B cell (primary cell): ENCODE results near the gene SLCO6A1. TPM values are rescaled to one million over a fixed set of nuclear protein-coding genes. Genes with fewer than 3 reads are reported as not detected.
"Not testable (repeated sequence)": the region's sequence is repeated elsewhere in the genome, so short reads cannot be mapped to it uniquely, and the experiment has no call there.

Source experiments
- ATAC-seq: fragments of 200-7000 bp; cut with Tn5 transposase; one replicate; pipeline ENCODE4 v1.10.0; 2021; ENCODE audit warnings: low read depth, mild to moderate bottlenecking, moderate number of reproducible peaks, moderate library complexity
- CTCF ChIA-PET: fragments of 350-600 bp; sonication (Branson Sonifier 250); formaldehyde crosslinking; loops from one replicate; lab custom pipeline; 2021; ENCODE audit warnings: antibody characterized with exemption, inconsistent platforms; lab: Charles Lee
- POLR2A ChIA-PET: fragments of 350-600 bp; sonication (Branson Sonifier 250); formaldehyde crosslinking; loops from one replicate; lab custom pipeline; 2021; ENCODE audit warnings: antibody characterized with exemption; lab: Charles Lee
- DNase-seq: peaks from one replicate; pipeline ENCODE4 v3.0.0; 2013
- H2AFZ ChIP-seq: 2 replicates; pipeline ENCODE4 v1.6.1; 2012; ENCODE audit warnings: mild to moderate bottlenecking, low read depth, low read length; ENCODE audit not compliant: insufficient read depth, poor library complexity, severe bottlenecking
- H3K27ac ChIP-seq, 2 donors: 1 replicate in 1 of 2; 2 replicates in 1 of 2; pipeline ENCODE4 v1.5.1; 2012 to 2013; ENCODE audit warnings: low read length in 2 of 2, mild to moderate bottlenecking in 2 of 2, moderate library complexity in 1 of 2
- H3K27me3 ChIP-seq, 4 experiments: fragments of 200-600 bp in 1 of 4; sonication (generic) in 1 of 4; replicated peaks in 1 of 4; 1 replicate in 2 of 4; 2 replicates in 2 of 4; pipeline versions ENCODE4 v1.6.1 to v1.7.0; 2013 to 2016; ENCODE audit warnings: low read length in 3 of 4, mild to moderate bottlenecking in 2 of 4, mixed read lengths in 1 of 4, moderate library complexity in 1 of 4; ENCODE audit not compliant: insufficient read depth in 4 of 4, control insufficient read depth in 3 of 4; ENCODE audit errors: control extremely low read depth in 1 of 4
- H3K36me3 ChIP-seq, 2 experiments: replicated peaks in 1 of 2; 1 replicate in 1 of 2; 2 replicates in 1 of 2; pipeline versions ENCODE4 v1.6.1 to v1.7.1; 2013; ENCODE audit warnings: low read length in 1 of 2; ENCODE audit not compliant: insufficient read depth in 2 of 2, control insufficient read depth in 1 of 2; ENCODE audit errors: control extremely low read depth in 1 of 2, extremely low read depth in 1 of 2
- H3K4me1 ChIP-seq, 2 donors: fragments of 200-600 bp in 1 of 2; sonication (generic) in 1 of 2; 1 replicate in 1 of 2; 2 replicates in 1 of 2; pipeline versions ENCODE4 v1.5.1 to v1.6.1; 2013 to 2017; ENCODE audit warnings: low read length in 2 of 2; ENCODE audit not compliant: control insufficient read depth in 2 of 2, insufficient read depth in 2 of 2
- H3K4me2 ChIP-seq: replicated peaks from 2 replicates; pipeline ENCODE3; 2012; ENCODE audit warnings: mild to moderate bottlenecking, low read depth, low read length; ENCODE audit not compliant: poor library complexity, severe bottlenecking
- H3K4me3 ChIP-seq, 5 experiments: fragments of 200-600 bp in 1 of 5; sonication (generic) in 1 of 5; 1 replicate in 3 of 5; 2 replicates in 2 of 5; pipeline versions ENCODE4 v1.5.1 to v1.7.0; 2011 to 2016; ENCODE audit warnings: low read length in 4 of 5, mild to moderate bottlenecking in 4 of 5, low read depth in 2 of 5, control low read depth in 1 of 5, moderate library complexity in 1 of 5; ENCODE audit not compliant: insufficient read depth in 1 of 5; ENCODE audit errors: control extremely low read depth in 1 of 5, extremely low read depth in 1 of 5
- H3K79me2 ChIP-seq: fragments of 200-600 bp; sonication (generic); one replicate; pipeline ENCODE4 v1.6.0; 2016; ENCODE audit warnings: low read length; ENCODE audit not compliant: control insufficient read depth, insufficient read depth
- H3K9ac ChIP-seq: fragments of 200-600 bp; sonication (generic); 2 replicates; pipeline ENCODE4 v1.6.1; 2017; ENCODE audit warnings: mild to moderate bottlenecking, low read length, moderate library complexity
- H3K9me3 ChIP-seq, 3 donors: one replicate each; pipeline versions ENCODE4 v1.6.1 to v1.7.1; 2013; ENCODE audit warnings: low read length in 2 of 3; ENCODE audit not compliant: control insufficient read depth in 2 of 3, insufficient read depth in 1 of 3; ENCODE audit errors: control extremely low read depth in 1 of 3
- H4K20me1 ChIP-seq: 2 replicates; pipeline ENCODE4 v1.6.0; 2012; ENCODE audit warnings: mild to moderate bottlenecking, low read length; ENCODE audit not compliant: insufficient read depth, control insufficient read depth, poor library complexity, severe bottlenecking
- H3K27ac Mint-ChIP-seq: one replicate; pipeline ENCODE4 v1.8.0; 2021; ENCODE audit warnings: mixed read lengths
- H3K27me3 Mint-ChIP-seq: one replicate; pipeline ENCODE4 v1.8.0; 2021; ENCODE audit warnings: mixed read lengths
- H3K4me1 Mint-ChIP-seq: one replicate; pipeline ENCODE4 v1.8.0; 2021; ENCODE audit warnings: mixed read lengths
- H3K4me3 Mint-ChIP-seq: one replicate; pipeline ENCODE4 v1.8.0; 2021; ENCODE audit warnings: mixed read lengths
- H3K9me3 Mint-ChIP-seq: one replicate; pipeline ENCODE4 v1.8.0; 2022; ENCODE audit warnings: mixed read lengths; ENCODE audit not compliant: insufficient read depth
- CTCF ChIP-seq: fragments of 200-600 bp; IDR thresholded peaks from one replicate; pipeline ENCODE4 v1.8.0; 2022; ENCODE audit warnings: antibody characterized with exemption, mild to moderate bottlenecking
- EZH2 ChIP-seq: IDR thresholded peaks from 2 replicates; pipeline ENCODE4 v1.6.1; 2012; ENCODE audit warnings: borderline replicate concordance, low read depth, mild to moderate bottlenecking, moderate library complexity, low read length; ENCODE audit not compliant: insufficient read depth, poor library complexity, severe bottlenecking
- WGBS: methylation state at CpG from one replicate; pipeline ENCODE4 v1.1.5; 2013; ENCODE audit warnings: missing lambda C conversion rate; ENCODE audit not compliant: insufficient coverage; 5-methylcytosine and 5-hydroxymethylcytosine counted together
- intact Hi-C: fragments of 100-400 bp; cut with micrococcal nuclease; formaldehyde crosslinking; loops from one replicate; pipeline ENCODE4 v1.10.0; 2022
- polyA plus RNA-seq: library from polyadenylated mRNA; depleted of rRNA; stranded (reverse); fragments of >200 nt; gene quantifications from 2 replicates; pipeline ENCODE4 v1.2.3, GENCODE V29; 2012
- total RNA-seq, 2 donors: library from RNA; stranded (reverse); fragments of 120-200 nt in 1 of 2; gene quantifications; 1 replicate in 1 of 2; 2 replicates in 1 of 2; pipeline versions ENCODE4 v1.2.3 to v1.2.4, GENCODE V29; 2013 to 2022

The SLCO6A1 gene
- total and polyA plus RNA-seq, 2 donors (not counting 1 experiment from before 2014, with no cell fraction given): not detected

DNA sequence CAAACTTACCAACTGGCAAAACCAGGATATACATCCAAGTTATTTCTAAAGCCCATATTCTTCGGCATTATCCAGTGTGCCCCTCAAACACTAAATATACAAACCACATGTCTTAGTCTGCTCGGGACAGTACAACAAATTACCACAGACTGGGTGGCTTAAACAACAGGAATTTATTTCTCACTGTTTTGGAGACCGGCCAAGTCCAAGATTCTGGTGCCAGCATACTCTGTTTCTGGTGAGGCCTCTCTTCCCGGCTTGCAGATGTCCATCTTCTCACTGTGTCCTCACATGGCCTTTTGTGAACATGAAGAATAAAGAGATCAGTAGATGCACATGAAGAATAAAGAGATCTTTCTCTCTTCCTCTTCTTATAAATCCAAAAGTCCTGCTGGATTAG, 12.9 kb upstream of the SLCO6A1 start:
- no peaks in the 10 kb centered on the region for H3K4me1 Mint-ChIP-seq
- Histone ChIP-seq H3K36me3 (no peaks in the 10 kb centered on the region), H3K79me2 (no peaks in the 10 kb centered on the region), H3K27me3 (no peaks in the 10 kb centered on the region), H3K9ac (no peak overlapping the region), H3K4me2 (no peak overlapping the region), H3K4me1 (no peaks in the 10 kb centered on the region), H3K4me3 (no peak overlapping the region), H3K27ac (no peak overlapping the region), H2AFZ (no peak overlapping the region), H4K20me1 (no peaks in the 10 kb centered on the region), H3K9me3 (no peaks in the 10 kb centered on the region)
- WGBS: 45% methylated on average over 2 of the region's 4 CpGs
- POLR2A ChIA-PET: no interaction called here
- no peak for ATAC-seq
- CTCF ChIA-PET: no interaction called here
- no peak for TF ChIP-seq EZH2
- no peak for TF ChIP-seq CTCF
- H3K4me3 Mint-ChIP-seq: no peak overlapping the region
- DNase-seq: no peak
- intact Hi-C loops: no loop called here
- peaks cover 14% of the 10 kb centered on the region for H3K27me3 Mint-ChIP-seq
- no peak overlapping the region for H3K27ac Mint-ChIP-seq
- no peaks in the 10 kb centered on the region for H3K9me3 Mint-ChIP-seq

DNA sequence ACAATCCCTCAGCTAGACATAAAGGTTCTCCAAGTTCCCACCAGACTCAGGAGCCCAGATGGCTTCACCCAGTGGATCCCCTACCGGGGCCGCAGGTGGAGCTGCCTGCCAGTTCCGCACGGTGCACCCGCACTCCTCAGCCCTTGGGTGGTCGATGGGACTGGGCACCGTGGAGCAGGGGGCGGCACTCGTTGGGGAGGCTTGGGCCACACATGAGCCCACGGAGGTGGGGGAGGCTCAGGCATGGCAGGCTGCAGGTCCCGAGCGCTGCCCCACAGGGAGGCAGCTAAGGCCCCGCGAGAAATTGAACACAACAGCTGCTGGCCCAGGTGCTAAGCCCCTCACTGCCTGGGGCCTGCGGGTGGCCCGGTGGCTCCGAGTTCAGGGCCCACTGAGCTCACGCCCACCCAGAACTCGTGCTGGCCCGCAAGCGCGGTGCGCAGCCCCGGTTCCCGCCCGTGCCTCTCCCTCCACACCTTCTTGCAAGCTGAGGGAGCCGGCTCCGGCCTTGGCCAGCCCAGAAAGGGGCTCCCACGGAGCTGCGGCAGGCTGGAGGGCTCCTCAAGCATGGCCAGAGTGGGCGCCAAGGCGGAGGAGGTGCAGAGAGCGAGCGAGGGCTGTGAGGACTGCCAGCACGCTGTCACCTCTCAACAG, 7.4 kb downstream of the SLCO6A1 start:
- H3K4me3 Mint-ChIP-seq, H3K9ac ChIP-seq, H3K4me2 ChIP-seq, H3K79me2 ChIP-seq, H3K4me1 ChIP-seq, H3K27me3 ChIP-seq, CTCF ChIA-PET, ATAC-seq, H3K36me3 ChIP-seq, H3K4me1 Mint-ChIP-seq, DNase-seq, H3K27me3 Mint-ChIP-seq, intact Hi-C loops, POLR2A ChIA-PET, H3K27ac Mint-ChIP-seq, H3K27ac ChIP-seq, H3K4me3 ChIP-seq, H2AFZ ChIP-seq, H3K9me3 Mint-ChIP-seq, H4K20me1 ChIP-seq: not testable (repeated sequence)
- peaks cover 0 to 14% (median 0%) of the 10 kb centered on the region in 3 donors for H3K9me3 ChIP-seq
- WGBS: 96% methylated on average over 28 of the region's 35 CpGs
